PFSK-1 (cell line): ENCODE measurements around the gene INPP5A.

Experiments
- FOXP2 ChIP-seq: optimal IDR thresholded peaks from 2 replicates; pipeline ENCODE3; 2011; ENCODE audit warnings: borderline replicate concordance, control low read depth, inconsistent platforms; ENCODE audit not compliant: insufficient read depth; ENCODE audit errors: extremely low read length, extremely low read depth
- POLR2AphosphoS5 ChIP-seq: IDR thresholded peaks from 2 replicates; pipeline ENCODE4 v1.6.1; 2012; ENCODE audit warnings: low read depth, mild to moderate bottlenecking, control low read depth, low read length, moderate library complexity
- SIN3A ChIP-seq: IDR thresholded peaks from 2 replicates; pipeline ENCODE4 v1.6.1; 2012; ENCODE audit warnings: mild to moderate bottlenecking, low read length, moderate library complexity, borderline replicate concordance; ENCODE audit not compliant: insufficient read depth
- TAF1 ChIP-seq: IDR thresholded peaks from 2 replicates; pipeline ENCODE4 v1.6.1; 2012; ENCODE audit warnings: low read length, control low read depth, borderline replicate concordance; ENCODE audit not compliant: insufficient read depth
- TF ChIP-seq, protein P1 (sequence below), 2 experiments: IDR thresholded peaks; 2 replicates each; pipeline versions ENCODE4 v1.6.1 to v1.8.0; 2011 to 2012; ENCODE audit warnings: low read depth in 2 of 2, low read length in 2 of 2, control low read depth in 1 of 2, inconsistent platforms in 1 of 2, mild to moderate bottlenecking in 1 of 2, moderate library complexity in 1 of 2; ENCODE audit not compliant: insufficient read depth in 1 of 2

Gene INPP5A

DNA sequence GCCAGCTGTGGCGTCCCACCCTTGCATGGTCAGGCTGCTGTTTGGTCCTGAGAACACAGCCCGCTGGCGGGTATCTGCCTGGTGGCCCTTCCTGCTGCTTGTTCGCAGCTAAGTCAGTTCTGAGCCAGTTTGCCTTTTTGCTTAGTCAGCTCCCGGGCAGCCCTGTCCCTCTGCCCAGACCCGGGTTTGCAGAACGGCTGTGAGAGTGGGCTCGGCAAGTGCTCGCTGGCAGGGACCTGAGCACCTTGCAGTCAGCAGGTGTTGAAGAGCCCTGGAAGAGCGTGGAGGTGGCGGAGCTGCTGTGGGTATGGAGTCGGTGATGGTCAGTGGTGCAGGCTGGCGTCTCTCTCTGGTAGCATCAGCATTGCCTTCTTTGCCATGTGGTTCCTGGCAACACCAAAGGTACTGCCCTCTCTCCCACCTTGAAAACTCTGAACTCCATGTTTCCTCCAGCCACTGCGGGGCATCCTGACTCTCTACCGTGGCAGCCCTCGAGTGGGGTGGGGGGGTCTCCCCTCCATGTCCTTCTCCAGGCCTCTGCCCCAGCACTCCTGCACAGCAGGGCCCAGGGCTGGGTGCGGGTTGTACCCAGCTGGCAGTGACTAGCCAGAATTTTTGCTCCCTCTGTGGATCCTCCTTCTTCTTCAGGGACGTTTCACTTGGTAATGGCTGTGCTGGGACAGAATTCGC is 4.6 kb downstream of the INPP5A start:
- TF ChIP-seq FOXP2 (no peak), TAF1 (no peak), POLR2AphosphoS5 (no peak), SIN3A (no peak)
- TF ChIP-seq, protein P1, sequence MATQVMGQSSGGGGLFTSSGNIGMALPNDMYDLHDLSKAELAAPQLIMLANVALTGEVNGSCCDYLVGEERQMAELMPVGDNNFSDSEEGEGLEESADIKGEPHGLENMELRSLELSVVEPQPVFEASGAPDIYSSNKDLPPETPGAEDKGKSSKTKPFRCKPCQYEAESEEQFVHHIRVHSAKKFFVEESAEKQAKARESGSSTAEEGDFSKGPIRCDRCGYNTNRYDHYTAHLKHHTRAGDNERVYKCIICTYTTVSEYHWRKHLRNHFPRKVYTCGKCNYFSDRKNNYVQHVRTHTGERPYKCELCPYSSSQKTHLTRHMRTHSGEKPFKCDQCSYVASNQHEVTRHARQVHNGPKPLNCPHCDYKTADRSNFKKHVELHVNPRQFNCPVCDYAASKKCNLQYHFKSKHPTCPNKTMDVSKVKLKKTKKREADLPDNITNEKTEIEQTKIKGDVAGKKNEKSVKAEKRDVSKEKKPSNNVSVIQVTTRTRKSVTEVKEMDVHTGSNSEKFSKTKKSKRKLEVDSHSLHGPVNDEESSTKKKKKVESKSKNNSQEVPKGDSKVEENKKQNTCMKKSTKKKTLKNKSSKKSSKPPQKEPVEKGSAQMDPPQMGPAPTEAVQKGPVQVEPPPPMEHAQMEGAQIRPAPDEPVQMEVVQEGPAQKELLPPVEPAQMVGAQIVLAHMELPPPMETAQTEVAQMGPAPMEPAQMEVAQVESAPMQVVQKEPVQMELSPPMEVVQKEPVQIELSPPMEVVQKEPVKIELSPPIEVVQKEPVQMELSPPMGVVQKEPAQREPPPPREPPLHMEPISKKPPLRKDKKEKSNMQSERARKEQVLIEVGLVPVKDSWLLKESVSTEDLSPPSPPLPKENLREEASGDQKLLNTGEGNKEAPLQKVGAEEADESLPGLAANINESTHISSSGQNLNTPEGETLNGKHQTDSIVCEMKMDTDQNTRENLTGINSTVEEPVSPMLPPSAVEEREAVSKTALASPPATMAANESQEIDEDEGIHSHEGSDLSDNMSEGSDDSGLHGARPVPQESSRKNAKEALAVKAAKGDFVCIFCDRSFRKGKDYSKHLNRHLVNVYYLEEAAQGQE (IDR thresholded peaks at IDR 0.05; ENCODE audit: insufficient read depth in 1 of 2, low read depth in 2 of 2, low read length in 2 of 2): no peak

DNA sequence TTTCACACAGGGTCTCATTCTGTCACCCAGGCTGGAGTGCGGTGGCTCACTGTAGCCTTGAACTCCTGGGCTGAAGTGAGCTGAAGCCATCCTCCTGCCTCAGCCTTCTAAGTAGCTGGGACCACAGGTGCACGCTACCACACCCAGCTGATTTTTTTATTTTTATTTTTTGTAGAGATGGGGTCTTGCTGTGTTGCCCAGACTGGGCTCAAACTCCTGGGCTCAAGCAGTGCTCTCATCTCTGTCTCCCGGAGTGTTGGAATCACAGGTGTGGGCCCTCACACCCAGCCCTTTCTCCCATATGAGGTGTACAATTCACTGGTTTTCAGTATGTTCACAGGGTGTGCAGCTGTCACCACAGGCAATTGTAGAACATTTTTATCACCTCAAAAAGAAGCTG is 5.2 kb downstream of the INPP5A start:
- TF ChIP-seq POLR2AphosphoS5: no peak
- TF ChIP-seq FOXP2: no peak
- TF ChIP-seq SIN3A: no peak
- TF ChIP-seq TAF1: no peak
- TF ChIP-seq, protein P1 (IDR thresholded peaks at IDR 0.05; ENCODE audit: insufficient read depth in 1 of 2, low read depth in 2 of 2, low read length in 2 of 2): no peak

DNA sequence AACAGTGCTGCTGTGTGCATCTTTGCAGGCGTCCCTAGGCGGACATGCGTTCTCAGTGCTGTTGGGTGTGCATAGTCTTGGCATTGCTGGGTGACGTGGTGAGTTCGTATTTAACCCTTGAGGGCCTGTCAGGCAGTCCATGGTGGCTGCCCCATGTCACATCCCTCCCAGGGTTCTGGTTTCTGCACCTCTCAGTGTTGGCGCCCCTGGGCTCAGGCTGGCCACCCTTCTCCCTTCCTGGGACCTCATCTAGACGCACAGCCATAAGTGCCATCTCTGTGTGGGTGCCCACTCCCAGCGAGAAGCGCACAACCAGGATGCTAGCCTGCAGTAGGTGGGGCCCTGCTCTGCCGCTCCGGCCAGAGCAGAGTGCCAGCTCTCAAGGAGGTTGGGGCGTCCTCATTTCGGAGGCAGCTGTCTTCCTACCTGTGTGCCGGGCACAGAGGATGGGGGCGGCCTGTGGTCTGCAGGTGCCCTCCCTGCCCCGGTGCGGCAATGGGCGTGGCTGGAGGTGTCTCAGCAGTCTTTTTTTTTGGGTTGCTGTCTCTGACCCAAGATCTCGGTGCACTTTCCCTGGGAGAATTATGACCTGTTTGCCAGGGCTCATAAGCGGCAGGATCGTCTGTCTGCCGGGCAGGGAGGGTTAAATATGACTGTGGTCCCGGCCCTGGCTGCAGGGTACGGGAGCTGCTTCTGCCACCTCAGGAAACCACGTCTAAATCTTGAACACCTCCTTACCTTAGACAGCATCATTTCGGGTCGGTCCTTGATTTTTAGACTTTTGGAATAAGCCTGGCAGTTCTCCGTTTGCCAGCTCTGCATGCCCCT is 6.5 kb downstream of the INPP5A start:
- TF ChIP-seq, protein P1 (IDR thresholded peaks at IDR 0.05; ENCODE audit: insufficient read depth in 1 of 2, low read depth in 2 of 2, low read length in 2 of 2): no peak
- no peak for TF ChIP-seq SIN3A
- no peak for TF ChIP-seq TAF1
- no peak for TF ChIP-seq FOXP2
- TF ChIP-seq POLR2AphosphoS5: no peak

DNA sequence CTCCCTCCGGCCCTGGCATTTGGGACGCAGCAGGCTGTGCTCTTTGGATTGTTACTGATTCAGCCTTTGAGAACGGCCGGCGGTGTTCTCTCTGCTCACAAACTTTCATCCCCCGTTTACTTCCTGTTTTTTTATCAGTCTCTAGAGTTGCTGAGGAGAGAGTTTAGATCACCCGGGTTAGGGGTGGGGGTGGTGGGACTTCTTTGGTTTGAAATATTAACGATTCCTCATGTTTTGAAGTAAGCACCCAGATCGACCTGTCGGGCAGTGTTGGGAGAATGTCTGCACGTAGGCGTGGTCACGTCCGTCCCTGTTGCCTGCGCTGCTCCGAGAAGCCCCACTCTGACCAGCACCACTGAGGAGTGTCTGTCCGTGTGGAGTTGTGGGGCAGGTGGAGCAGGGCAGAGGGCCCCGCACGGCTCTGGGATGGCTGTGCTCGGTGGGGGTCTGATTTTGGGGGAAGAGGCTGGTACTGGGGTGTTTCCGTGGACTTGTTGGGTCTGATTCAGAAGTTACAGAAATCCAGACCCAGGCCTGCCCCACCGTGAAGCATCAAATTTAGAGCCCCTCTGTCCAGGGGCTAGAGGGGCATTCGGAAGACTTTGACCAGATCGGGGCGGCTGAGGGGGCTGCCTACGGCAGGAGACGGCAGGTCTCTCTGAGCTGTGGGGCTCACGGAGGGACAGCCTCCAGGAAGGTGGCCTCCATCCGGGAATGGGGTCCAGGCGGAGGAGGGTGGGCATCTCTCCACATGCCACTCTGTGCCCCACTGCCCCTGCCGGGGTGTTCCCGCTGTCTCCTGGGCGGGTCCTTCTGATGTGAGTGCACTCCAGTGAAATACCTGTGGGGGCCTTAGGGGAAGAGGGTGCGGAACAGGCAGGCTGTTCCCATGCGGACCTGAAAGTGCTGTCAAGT is 7.4 kb downstream of the INPP5A start:
- TF ChIP-seq TAF1: no peak
- no peak for TF ChIP-seq FOXP2
- no peak for TF ChIP-seq SIN3A
- TF ChIP-seq, protein P1 (IDR thresholded peaks at IDR 0.05; ENCODE audit: insufficient read depth in 1 of 2, low read depth in 2 of 2, low read length in 2 of 2): no peak
- TF ChIP-seq POLR2AphosphoS5: no peak
